DMS114 treated with DMSO at 0.1 percent for 48 hours (cell line): Measurements from ENCODE around the gene OTX2.

Experiments
- DNase-seq: peaks from one replicate; lab custom pipeline; 2025; ENCODE audit not compliant: unreplicated experiment; lab: John Stamatoyannopoulos, UW

OTX2 gene

GRCh38 chr14:56810147-56810719 lies at the start of gene OTX2:
TSS of gene OTX2 (minus strand) at chr14:56810479. CDS start at chr14:56805456, 5,023 bp downstream.
- DNase-seq, result no peak

- no peak for DNase-seq
Measured at GRCh38 chr14:56858422-56858821, 48.1 kb upstream of the OTX2 start.

- DNase-seq, result no peak
Measured at GRCh38 chr14:56857216-56857615, 46.9 kb upstream of the OTX2 start.

GRCh38 chr14:56855891-56856461 lies 45.7 kb upstream of the OTX2 start:
- DNase-seq, result no peak

- no peak for DNase-seq
Measured at GRCh38 chr14:56854325-56854724, 44.0 kb upstream of the OTX2 start.

- no peak for DNase-seq
Measured at GRCh38 chr14:56846970-56847930, 37.0 kb upstream of the OTX2 start.

GRCh38 chr14:56844406-56845002 lies 34.2 kb upstream of the OTX2 start:
- DNase-seq, result no peak

- DNase-seq, result no peak
Measured at GRCh38 chr14:56841611-56842010, 31.3 kb upstream of the OTX2 start.

- no peak for DNase-seq
Measured at GRCh38 chr14:56840221-56840620, 29.9 kb upstream of the OTX2 start.

- DNase-seq, result no peak
Measured at GRCh38 chr14:56829151-56829550, 18.9 kb upstream of the OTX2 start.

GRCh38 chr14:56826214-56826613 lies 15.9 kb upstream of the OTX2 start:
- DNase-seq, result no peak

GRCh38 chr14:56821805-56822610 lies 11.7 kb upstream of the OTX2 start:
- no peak for DNase-seq

- no peak for DNase-seq
Measured at GRCh38 chr14:56821177-56821576, 10.9 kb upstream of the OTX2 start.

- DNase-seq, result no peak
Measured at GRCh38 chr14:56817396-56817921, 7.2 kb upstream of the OTX2 start.

- DNase-seq, result no peak
Measured at GRCh38 chr14:56816574-56817391, 6.5 kb upstream of the OTX2 start.

GRCh38 chr14:56815745-56816144 lies 5.5 kb upstream of the OTX2 start:
- no peak for DNase-seq

GRCh38 chr14:56814969-56815700 lies 4.9 kb upstream of the OTX2 start:
- no peak for DNase-seq

GRCh38 chr14:56814519-56814959 lies 4.3 kb upstream of the OTX2 start:
- no peak for DNase-seq

- DNase-seq, result no peak
Measured at GRCh38 chr14:56813143-56813551, 2.9 kb upstream of the OTX2 start.
